OCI-LY7 (cell line): ENCODE data around the gene CTNNA2. TPM values are rescaled to one million over a fixed set of nuclear protein-coding genes. Genes with fewer than 3 reads are reported as not detected.

Experiments used
- BruUV-seq: library from RNA; stranded (reverse); fragments of 400-500 nt; replicated peaks from 2 replicates; lab custom pipeline; 2021; lab: Mats Ljungman, UMichigan
- CTCF ChIA-PET: fragments of 300-600 bp; sonication (Branson Sonifier 250); formaldehyde crosslinking; loops from one replicate; lab custom pipeline; 2022; ENCODE audit warnings: antibody characterized with exemption; ENCODE audit not compliant: unreplicated experiment; lab: Charles Lee
- POLR2A ChIA-PET: fragments of 300-600 bp; sonication (Branson Sonifier 250); formaldehyde crosslinking; loops from one replicate; lab custom pipeline; 2022; ENCODE audit warnings: antibody characterized with exemption; lab: Charles Lee
- DNase-seq: peaks from one replicate; pipeline ENCODE4 v3.0.0-alpha.2; 2015; ENCODE audit warnings: low spot score
- H2AFZ ChIP-seq: fragments of 200-600 bp; sonication (generic), shearing (Covaris generic); 2 replicates; pipeline ENCODE4 v1.6.1; 2014; ENCODE audit warnings: mild to moderate bottlenecking, antibody characterized with exemption, low read length, moderate library complexity
- H3K27ac ChIP-seq: fragments of 200-600 bp; sonication (generic); 2 replicates; pipeline ENCODE4 v1.5.1; 2014; ENCODE audit warnings: mixed run types, low read depth, mild to moderate bottlenecking, moderate library complexity, low read length, inconsistent platforms; ENCODE audit not compliant: poor library complexity, severe bottlenecking
- H3K36me3 ChIP-seq: fragments of 200-600 bp; sonication (generic); 2 replicates; pipeline ENCODE4 v1.6.1; 2014; ENCODE audit warnings: mild to moderate bottlenecking, antibody characterized with exemption, low read length, moderate library complexity, mixed read lengths; ENCODE audit not compliant: insufficient read depth
- H3K4me1 ChIP-seq: fragments of 200-600 bp; sonication (generic); 2 replicates; pipeline ENCODE4 v1.5.1; 2014; ENCODE audit warnings: mild to moderate bottlenecking, low read length; ENCODE audit not compliant: insufficient read depth, poor library complexity, severe bottlenecking
- H3K4me2 ChIP-seq: fragments of 200-600 bp; sonication (generic); 2 replicates; pipeline ENCODE4 v1.6.1; 2014; ENCODE audit warnings: mild to moderate bottlenecking, low read length
- H3K4me3 ChIP-seq: fragments of 200-600 bp; sonication (generic); 2 replicates; pipeline ENCODE4 v1.5.1; 2014; ENCODE audit warnings: mild to moderate bottlenecking, low read depth, low read length; ENCODE audit not compliant: poor library complexity, severe bottlenecking
- H3K79me2 ChIP-seq: fragments of 200-600 bp; sonication (generic); 2 replicates; pipeline ENCODE4 v1.6.1; 2016; ENCODE audit warnings: low read depth, mild to moderate bottlenecking, low read length, moderate library complexity, mixed read lengths; ENCODE audit not compliant: insufficient read depth
- H3K9me2 ChIP-seq: fragments of 200-600 bp; sonication (generic); 2 replicates; pipeline ENCODE4 v1.6.1; 2016; ENCODE audit warnings: mild to moderate bottlenecking, low read length, mixed read lengths; ENCODE audit not compliant: insufficient read depth
- H3K9me3 ChIP-seq: fragments of 200-600 bp; sonication (generic); 2 replicates; pipeline ENCODE4 v1.6.1; 2014; ENCODE audit warnings: mild to moderate bottlenecking, mixed run types, low read length, mixed read lengths
- H4K20me1 ChIP-seq: fragments of 200-600 bp; sonication (generic); 2 replicates; pipeline ENCODE4 v1.6.1; 2014; ENCODE audit warnings: mild to moderate bottlenecking, antibody characterized with exemption, low read length, moderate library complexity, mixed read lengths; ENCODE audit not compliant: insufficient read depth
- CTCF ChIP-seq: fragments of 200-600 bp; sonication (generic); conservative IDR thresholded peaks from 2 replicates; pipeline ENCODE4 v1.5.1; 2014; ENCODE audit warnings: mild to moderate bottlenecking, antibody characterized with exemption, low read length, moderate library complexity, mixed read lengths
- EZH2phosphoT487 ChIP-seq: fragments of 200-600 bp; sonication (generic); IDR thresholded peaks from 2 replicates; pipeline ENCODE4 v1.6.1; 2018; ENCODE audit warnings: low read depth, borderline replicate concordance, mild to moderate bottlenecking, mixed run types, antibody characterized with exemption, low read length, moderate library complexity, mixed read lengths
- intact Hi-C: fragments of 100-400 bp; cut with micrococcal nuclease; formaldehyde crosslinking; loops from one replicate; pipeline ENCODE4 v1.10.0; 2022; ENCODE audit not compliant: unreplicated experiment
- total RNA-seq, 2 experiments: library from RNA; depleted of rRNA in 1 of 2; stranded (reverse); fragments of >200 nt in 1 of 2; shearing (Covaris generic) in 1 of 2; gene quantifications; 2 replicates each; pipeline ENCODE4 v1.2.3, GENCODE V29; 2014 to 2022

CTNNA2 gene
- total RNA-seq, 2 experiments from 2014 or later, result 0.19 to 2.7 TPM

- no peaks in the 10 kb centered on the region for H4K20me1 ChIP-seq
- no peak for DNase-seq
- no peaks in the 10 kb centered on the region for H3K9me2 ChIP-seq
- ChIA-PET CTCF (no interaction called here), POLR2A (interaction anchor here (0.7 kb wide), 1 partner anchor 175 kb away, joined by 3 read pairs; no protein-coding TSS in a partner anchor)
- no peak overlapping the region for H3K4me3 ChIP-seq
- TF ChIP-seq CTCF (no peak), EZH2phosphoT487 (no peak)
- no peaks in the 10 kb centered on the region for H3K9me3 ChIP-seq
- no peaks in the 10 kb centered on the region for H3K4me1 ChIP-seq
- BruUV-seq, result no TSS peak
- no peak overlapping the region for H3K27ac ChIP-seq
- H3K79me2 ChIP-seq, result no peaks in the 10 kb centered on the region
- H2AFZ ChIP-seq, result no peak overlapping the region
- H3K36me3 ChIP-seq, result no peaks in the 10 kb centered on the region
- no peak overlapping the region for H3K4me2 ChIP-seq
- intact Hi-C loops, result no loop called here
Observed at GRCh38 chr2:80299661-80300060, 786.8 kb downstream of the CTNNA2 start.

GRCh38 chr2:80300346-80300745 is 787.5 kb downstream of the CTNNA2 start:
- H4K20me1 ChIP-seq, result no peaks in the 10 kb centered on the region
- intact Hi-C loops, result no loop called here
- H3K4me3 ChIP-seq, result no peak overlapping the region
- no TSS peak for BruUV-seq
- H2AFZ ChIP-seq, result no peak overlapping the region
- H3K4me1 ChIP-seq, result no peaks in the 10 kb centered on the region
- TF ChIP-seq EZH2phosphoT487, result no peak
- TF ChIP-seq CTCF, result no peak
- POLR2A ChIA-PET, result no interaction called here
- DNase-seq, result no peak
- no peaks in the 10 kb centered on the region for H3K9me2 ChIP-seq
- H3K9me3 ChIP-seq, result no peaks in the 10 kb centered on the region
- no peak overlapping the region for H3K27ac ChIP-seq
- H3K4me2 ChIP-seq, result no peak overlapping the region
- CTCF ChIA-PET, result no interaction called here
- no peaks in the 10 kb centered on the region for H3K36me3 ChIP-seq
- H3K79me2 ChIP-seq, result no peaks in the 10 kb centered on the region

- intact Hi-C loops, result no loop called here
- Histone ChIP-seq H3K4me3 (no peak overlapping the region), H3K36me3 (no peaks in the 10 kb centered on the region), H3K9me2 (no peaks in the 10 kb centered on the region), H3K4me2 (no peak overlapping the region), H3K4me1 (no peaks in the 10 kb centered on the region), H3K79me2 (no peaks in the 10 kb centered on the region), H4K20me1 (no peaks in the 10 kb centered on the region), H2AFZ (no peak overlapping the region), H3K27ac (no peak overlapping the region), H3K9me3 (no peaks in the 10 kb centered on the region)
- POLR2A ChIA-PET, result interaction anchor here (0.7 kb wide), 1 partner anchor 1282 kb away, joined by 3 read pairs; no protein-coding TSS in a partner anchor
- CTCF ChIA-PET, result no interaction called here
- no peak for DNase-seq
- TF ChIP-seq CTCF, result no peak
- TF ChIP-seq EZH2phosphoT487, result no peak
- no TSS peak for BruUV-seq
Observed at GRCh38 chr2:80300954-80301353, 788.1 kb downstream of the CTNNA2 start.
